ENCODE data around the gene MEGF11.

The MEGF11 gene

DNA sequence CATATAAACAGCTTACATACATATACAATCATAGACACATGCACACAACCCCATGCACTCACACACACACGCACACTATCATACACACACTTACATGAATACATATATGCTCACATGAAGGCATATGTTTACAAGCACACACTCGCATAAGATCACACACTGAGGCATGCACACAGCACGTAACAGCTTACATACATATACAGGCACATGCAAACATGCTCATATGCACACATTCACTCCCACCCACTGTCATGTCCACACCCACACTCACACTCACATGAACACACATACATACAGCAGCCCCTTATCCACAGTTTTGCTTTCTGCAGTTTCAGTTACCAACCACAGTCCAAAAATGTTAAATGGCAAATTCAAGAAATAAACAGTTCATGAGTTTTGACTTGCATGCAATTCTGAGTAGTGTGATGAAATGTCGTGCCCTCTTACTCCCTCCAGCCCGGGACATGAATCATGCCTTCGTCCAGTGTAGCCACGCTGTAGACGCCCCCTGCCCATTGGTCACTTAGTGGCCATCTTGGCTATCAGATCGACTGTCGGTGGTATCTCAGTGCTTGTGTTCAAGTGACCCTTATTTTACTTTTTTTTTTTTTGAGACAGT lies 27.8 kb downstream of the MEGF11 start:
- DNase-seq (ENCODE audit: low spot score) = no peak
- Histone ChIP-seq H3K9me3 (ENCODE audit: severe bottlenecking) (no peaks in the 10 kb centered on the region), H3K27me3 (ENCODE audit: insufficient read depth, poor library complexity, severe bottlenecking) (no peaks in the 10 kb centered on the region), H3K36me3 (ENCODE audit: low read depth) (no peaks in the 10 kb centered on the region), H3K4me1 (ENCODE audit: insufficient read depth, poor library complexity, severe bottlenecking) (no peaks in the 10 kb centered on the region), H3K27ac (ENCODE audit: poor library complexity, severe bottlenecking) (no peak overlapping the region), H3K4me3 (ENCODE audit: severe bottlenecking) (no peak overlapping the region)
- TF ChIP-seq, protein P1, sequence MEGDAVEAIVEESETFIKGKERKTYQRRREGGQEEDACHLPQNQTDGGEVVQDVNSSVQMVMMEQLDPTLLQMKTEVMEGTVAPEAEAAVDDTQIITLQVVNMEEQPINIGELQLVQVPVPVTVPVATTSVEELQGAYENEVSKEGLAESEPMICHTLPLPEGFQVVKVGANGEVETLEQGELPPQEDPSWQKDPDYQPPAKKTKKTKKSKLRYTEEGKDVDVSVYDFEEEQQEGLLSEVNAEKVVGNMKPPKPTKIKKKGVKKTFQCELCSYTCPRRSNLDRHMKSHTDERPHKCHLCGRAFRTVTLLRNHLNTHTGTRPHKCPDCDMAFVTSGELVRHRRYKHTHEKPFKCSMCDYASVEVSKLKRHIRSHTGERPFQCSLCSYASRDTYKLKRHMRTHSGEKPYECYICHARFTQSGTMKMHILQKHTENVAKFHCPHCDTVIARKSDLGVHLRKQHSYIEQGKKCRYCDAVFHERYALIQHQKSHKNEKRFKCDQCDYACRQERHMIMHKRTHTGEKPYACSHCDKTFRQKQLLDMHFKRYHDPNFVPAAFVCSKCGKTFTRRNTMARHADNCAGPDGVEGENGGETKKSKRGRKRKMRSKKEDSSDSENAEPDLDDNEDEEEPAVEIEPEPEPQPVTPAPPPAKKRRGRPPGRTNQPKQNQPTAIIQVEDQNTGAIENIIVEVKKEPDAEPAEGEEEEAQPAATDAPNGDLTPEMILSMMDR (IDR thresholded peaks at IDR 0.05; ENCODE audit: poor library complexity, severe bottlenecking) = no peak
- ATAC-seq (ENCODE audit: low read depth) = no peak

- peak; percentile 38 for DNase-seq (ENCODE audit: low spot score)
- no peaks in the 10 kb centered on the region for H3K36me3 ChIP-seq (ENCODE audit: low read depth)
- ATAC-seq (ENCODE audit: low read depth) = no peak
- no peak overlapping the region for H3K4me3 ChIP-seq (ENCODE audit: severe bottlenecking)
- no peaks in the 10 kb centered on the region for H3K4me1 ChIP-seq (ENCODE audit: insufficient read depth, poor library complexity, severe bottlenecking)
- H3K9me3 ChIP-seq (ENCODE audit: severe bottlenecking) = no peaks in the 10 kb centered on the region
- no peaks in the 10 kb centered on the region for H3K27me3 ChIP-seq (ENCODE audit: insufficient read depth, poor library complexity, severe bottlenecking)
- TF ChIP-seq, protein P1 (IDR thresholded peaks at IDR 0.05; ENCODE audit: poor library complexity, severe bottlenecking) = no peak
- no peak overlapping the region for H3K27ac ChIP-seq (ENCODE audit: poor library complexity, severe bottlenecking)
Observed at GRCh38 chr15:66224946-66225345, 28.6 kb downstream of the MEGF11 start.

- H3K4me3 ChIP-seq (ENCODE audit: severe bottlenecking) = no peak overlapping the region
- no peaks in the 10 kb centered on the region for H3K36me3 ChIP-seq (ENCODE audit: low read depth)
- no peaks in the 10 kb centered on the region for H3K4me1 ChIP-seq (ENCODE audit: insufficient read depth, poor library complexity, severe bottlenecking)
- ATAC-seq (ENCODE audit: low read depth) (no peak), DNase-seq (ENCODE audit: low spot score) (peak; percentile 17)
- H3K27ac ChIP-seq (ENCODE audit: poor library complexity, severe bottlenecking) = no peak overlapping the region
- no peaks in the 10 kb centered on the region for H3K9me3 ChIP-seq (ENCODE audit: severe bottlenecking)
- H3K27me3 ChIP-seq (ENCODE audit: insufficient read depth, poor library complexity, severe bottlenecking) = no peaks in the 10 kb centered on the region
- TF ChIP-seq, protein P1 (IDR thresholded peaks at IDR 0.05; ENCODE audit: poor library complexity, severe bottlenecking) = no peak
Observed at GRCh38 chr15:66222273-66223198, 31.0 kb downstream of the MEGF11 start.

DNA sequence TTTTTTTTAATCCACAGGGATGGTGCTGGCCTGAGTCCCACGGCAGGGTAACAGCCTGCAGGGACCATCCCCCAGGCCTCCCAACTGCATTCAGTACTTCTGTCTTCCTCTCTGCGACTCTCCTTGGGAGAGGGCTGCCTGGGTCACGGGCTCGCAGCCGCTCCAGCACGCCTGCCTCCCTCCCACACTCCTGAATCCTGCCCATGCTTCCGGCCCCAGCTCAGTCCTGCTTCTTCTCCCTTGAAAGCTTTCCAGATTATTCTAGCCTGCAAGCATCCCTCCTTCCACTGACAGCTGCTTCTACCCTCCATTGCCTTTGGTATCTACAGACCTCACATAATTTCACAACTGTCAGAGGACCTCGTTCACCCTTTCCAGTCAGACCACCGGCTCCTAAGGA lies 32.4 kb downstream of the MEGF11 start:
- H3K27me3 ChIP-seq (ENCODE audit: insufficient read depth, poor library complexity, severe bottlenecking) = no peaks in the 10 kb centered on the region
- no peaks in the 10 kb centered on the region for H3K36me3 ChIP-seq (ENCODE audit: low read depth)
- H3K4me1 ChIP-seq (ENCODE audit: insufficient read depth, poor library complexity, severe bottlenecking) = no peaks in the 10 kb centered on the region
- no peaks in the 10 kb centered on the region for H3K9me3 ChIP-seq (ENCODE audit: severe bottlenecking)
- DNase-seq (ENCODE audit: low spot score) (peak; percentile 44), ATAC-seq (ENCODE audit: low read depth) (no peak)
- TF ChIP-seq, protein P1 (IDR thresholded peaks at IDR 0.05; ENCODE audit: poor library complexity, severe bottlenecking) = no peak
- no peak overlapping the region for H3K4me3 ChIP-seq (ENCODE audit: severe bottlenecking)
- H3K27ac ChIP-seq (ENCODE audit: poor library complexity, severe bottlenecking) = no peak overlapping the region

Data from RWPE2 (cell line).